ENCODE measurements around the gene STIM2. TPM values are rescaled to one million over a fixed set of nuclear protein-coding genes. Genes with fewer than 3 reads are reported as not detected.

The STIM2 gene
- total and polyA plus RNA-seq, 10 of the 15 experiments (the other 5 are each of a cell fraction or from before 2014, with no cell fraction given), result 4.7 to 41.5 (median 16.9) TPM

DNA sequence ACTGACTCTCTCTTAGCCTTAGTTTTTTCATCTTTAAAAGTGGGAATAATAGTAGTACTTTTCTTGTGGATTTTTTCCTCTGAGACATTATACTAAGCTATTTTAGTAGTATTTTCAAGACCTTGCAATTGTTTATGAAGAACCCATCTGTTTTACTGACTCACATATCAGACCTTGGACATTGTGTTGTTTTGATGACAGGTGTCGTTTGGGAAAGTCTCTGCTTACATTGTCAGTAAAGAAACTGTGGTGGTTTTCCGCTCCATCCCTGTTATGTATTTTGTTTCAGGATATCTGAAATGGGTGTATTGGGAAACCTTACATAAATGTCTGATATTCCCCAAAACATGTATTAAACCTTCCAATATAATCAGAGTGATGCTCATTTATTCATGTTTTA, 92.2 kb downstream of the STIM2 start:
- WGBS (ENCODE audit: insufficient coverage, insufficient replicate concordance, low lambda C conversion rate, missing lambda C conversion rate), result 100% methylated on average over 2 of the region's 2 CpGs
- RAD21 ChIA-PET (ENCODE audit: unreplicated experiment), result interaction anchor here (0.9 kb wide), 1 partner anchor 47 kb away, joined by 3 read pairs; no protein-coding TSS in a partner anchor
- no TSS peak for BruUV-seq (replicated peaks)
- no peak overlapping the region for H3K4me2 ChIP-seq (ENCODE audit: control insufficient read depth, insufficient read depth)
- H3K4me1 ChIP-seq (ENCODE audit: control insufficient read depth, insufficient read depth, low read length), result peaks cover 6% of the 10 kb centered on the region; the same call in 1 of the 2 replicates
- H3K4me3 ChIP-seq, result no peak overlapping the region
- SMC1A ChIA-PET (ENCODE audit: uncharacterized antibody, unreplicated experiment), result interaction anchor here (1.0 to 1.2 kb wide), 2 partner anchors 15 to 40 kb away, joined by 3 to 4 read pairs; no protein-coding TSS in a partner anchor
- H3K9me3 ChIP-seq (replicated peaks; ENCODE audit: control insufficient read depth, insufficient read depth, low read length), result peaks cover 5% of the 10 kb centered on the region; the same call in 2 of the 3 replicates
- intact Hi-C loops (cut with micrococcal nuclease; ENCODE audit: unreplicated experiment), result no loop called here
- CTCF ChIA-PET, result interaction anchor here (0.9 kb wide), 1 partner anchor 58 kb away, joined by 3 read pairs; no protein-coding TSS in a partner anchor
- no peaks in the 10 kb centered on the region for H4K20me1 ChIP-seq (ENCODE audit: control insufficient read depth, insufficient read depth)
- ATAC-seq (no peak), DNase-seq (ENCODE audit: low read depth, low spot score) (no peak), FAIRE-seq (no peak)
- no peak for TF ChIP-seq ASH2L (IDR thresholded peaks at IDR 0.05; ENCODE audit: borderline replicate concordance, low read depth)
- TF ChIP-seq BCL11A (IDR thresholded peaks at IDR 0.05; ENCODE audit: low read depth, low read length), result no peak
- TF ChIP-seq SIX5 (IDR thresholded peaks at IDR 0.05; ENCODE audit: low read depth, low read length, severe bottlenecking), result no peak
- no peak for TF ChIP-seq HDGF (IDR thresholded peaks at IDR 0.05)
- no peak for TF ChIP-seq SUZ12 (IDR thresholded peaks at IDR 0.05; ENCODE audit: unreplicated experiment)
- TF ChIP-seq ZZZ3 (IDR thresholded peaks at IDR 0.05; ENCODE audit: control insufficient read depth, insufficient read length, low read depth), result no peak
- TF ChIP-seq KLF5 (IDR thresholded peaks at IDR 0.05; ENCODE audit: partially characterized antibody), result no peak
- no peak for TF ChIP-seq RAD51 (IDR thresholded peaks at IDR 0.05)
- TF ChIP-seq, protein P1, sequence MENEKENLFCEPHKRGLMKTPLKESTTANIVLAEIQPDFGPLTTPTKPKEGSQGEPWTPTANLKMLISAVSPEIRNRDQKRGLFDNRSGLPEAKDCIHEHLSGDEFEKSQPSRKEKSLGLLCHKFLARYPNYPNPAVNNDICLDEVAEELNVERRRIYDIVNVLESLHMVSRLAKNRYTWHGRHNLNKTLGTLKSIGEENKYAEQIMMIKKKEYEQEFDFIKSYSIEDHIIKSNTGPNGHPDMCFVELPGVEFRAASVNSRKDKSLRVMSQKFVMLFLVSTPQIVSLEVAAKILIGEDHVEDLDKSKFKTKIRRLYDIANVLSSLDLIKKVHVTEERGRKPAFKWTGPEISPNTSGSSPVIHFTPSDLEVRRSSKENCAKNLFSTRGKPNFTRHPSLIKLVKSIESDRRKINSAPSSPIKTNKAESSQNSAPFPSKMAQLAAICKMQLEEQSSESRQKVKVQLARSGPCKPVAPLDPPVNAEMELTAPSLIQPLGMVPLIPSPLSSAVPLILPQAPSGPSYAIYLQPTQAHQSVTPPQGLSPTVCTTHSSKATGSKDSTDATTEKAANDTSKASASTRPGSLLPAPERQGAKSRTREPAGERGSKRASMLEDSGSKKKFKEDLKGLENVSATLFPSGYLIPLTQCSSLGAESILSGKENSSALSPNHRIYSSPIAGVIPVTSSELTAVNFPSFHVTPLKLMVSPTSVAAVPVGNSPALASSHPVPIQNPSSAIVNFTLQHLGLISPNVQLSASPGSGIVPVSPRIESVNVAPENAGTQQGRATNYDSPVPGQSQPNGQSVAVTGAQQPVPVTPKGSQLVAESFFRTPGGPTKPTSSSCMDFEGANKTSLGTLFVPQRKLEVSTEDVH (IDR thresholded peaks at IDR 0.05; ENCODE audit: low read depth, partially characterized antibody), result no peak
- TF ChIP-seq DPF2 (IDR thresholded peaks at IDR 0.05), result no peak
- TF ChIP-seq, protein P2, sequence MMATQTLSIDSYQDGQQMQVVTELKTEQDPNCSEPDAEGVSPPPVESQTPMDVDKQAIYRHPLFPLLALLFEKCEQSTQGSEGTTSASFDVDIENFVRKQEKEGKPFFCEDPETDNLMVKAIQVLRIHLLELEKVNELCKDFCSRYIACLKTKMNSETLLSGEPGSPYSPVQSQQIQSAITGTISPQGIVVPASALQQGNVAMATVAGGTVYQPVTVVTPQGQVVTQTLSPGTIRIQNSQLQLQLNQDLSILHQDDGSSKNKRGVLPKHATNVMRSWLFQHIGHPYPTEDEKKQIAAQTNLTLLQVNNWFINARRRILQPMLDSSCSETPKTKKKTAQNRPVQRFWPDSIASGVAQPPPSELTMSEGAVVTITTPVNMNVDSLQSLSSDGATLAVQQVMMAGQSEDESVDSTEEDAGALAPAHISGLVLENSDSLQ (IDR thresholded peaks at IDR 0.05), result no peak
- TF ChIP-seq, protein P3, sequence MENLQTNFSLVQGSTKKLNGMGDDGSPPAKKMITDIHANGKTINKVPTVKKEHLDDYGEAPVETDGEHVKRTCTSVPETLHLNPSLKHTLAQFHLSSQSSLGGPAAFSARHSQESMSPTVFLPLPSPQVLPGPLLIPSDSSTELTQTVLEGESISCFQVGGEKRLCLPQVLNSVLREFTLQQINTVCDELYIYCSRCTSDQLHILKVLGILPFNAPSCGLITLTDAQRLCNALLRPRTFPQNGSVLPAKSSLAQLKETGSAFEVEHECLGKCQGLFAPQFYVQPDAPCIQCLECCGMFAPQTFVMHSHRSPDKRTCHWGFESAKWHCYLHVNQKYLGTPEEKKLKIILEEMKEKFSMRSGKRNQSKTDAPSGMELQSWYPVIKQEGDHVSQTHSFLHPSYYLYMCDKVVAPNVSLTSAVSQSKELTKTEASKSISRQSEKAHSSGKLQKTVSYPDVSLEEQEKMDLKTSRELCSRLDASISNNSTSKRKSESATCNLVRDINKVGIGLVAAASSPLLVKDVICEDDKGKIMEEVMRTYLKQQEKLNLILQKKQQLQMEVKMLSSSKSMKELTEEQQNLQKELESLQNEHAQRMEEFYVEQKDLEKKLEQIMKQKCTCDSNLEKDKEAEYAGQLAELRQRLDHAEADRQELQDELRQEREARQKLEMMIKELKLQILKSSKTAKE (IDR thresholded peaks at IDR 0.05; ENCODE audit: low read depth, poor library complexity, severe bottlenecking), result no peak
- TF ChIP-seq RELA (IDR thresholded peaks at IDR 0.05; ENCODE audit: borderline replicate concordance, partially characterized antibody), result no peak
- TF ChIP-seq NR2C1 (IDR thresholded peaks at IDR 0.05), result no peak
- no peak for TF ChIP-seq RAD21 (IDR thresholded peaks at IDR 0.05; ENCODE audit: insufficient read depth, low read depth, low read length)
- no peak for TF ChIP-seq CHD4 (IDR thresholded peaks at IDR 0.05)
- no peaks in the 10 kb centered on the region; the same call in none of the 2 replicates for H3K79me2 ChIP-seq (ENCODE audit: control insufficient read depth, insufficient read depth, low read length)
- no peak overlapping the region for H3K27ac ChIP-seq (ENCODE audit: control insufficient read depth, insufficient read depth)
- POLR2A ChIA-PET, result interaction anchor here (0.6 kb wide), 1 partner anchor 66 kb away, joined by 3 read pairs; no protein-coding TSS in a partner anchor
- H3K27me3 ChIP-seq (replicated peaks in 1 of 2; ENCODE audit: control insufficient read depth in 2 of 2, insufficient read depth in 2 of 2, low read length in 1 of 2), result no peaks in the 10 kb centered on the region
- no peak overlapping the region for H2AFZ ChIP-seq (ENCODE audit: control insufficient read depth, low read depth, low read length)
- H3K36me3 ChIP-seq (ENCODE audit: control insufficient read depth in 2 of 2, insufficient read depth in 2 of 2, low read length in 1 of 2), result no peaks in the 10 kb centered on the region
- in situ Hi-C loops (cut with MboI), result no loop called here
- no peak overlapping the region for H3K9ac ChIP-seq (ENCODE audit: control insufficient read depth, insufficient read depth, low read length)

Measured in GM12878 (cell line).